Neural cell (in vitro differentiated cells): Measurements from ENCODE around the gene ROBO1. TPM values are rescaled to one million over a fixed set of nuclear protein-coding genes. Genes with fewer than 3 reads are reported as not detected.

Experiments
- H2AFZ ChIP-seq: fragments of 200-600, 300-800 bp; sonication (generic), shearing (Covaris generic); 2 replicates; pipeline ENCODE4 v1.6.0; 2014; ENCODE audit warnings: low read depth, mild to moderate bottlenecking, antibody characterized with exemption, low read length, moderate library complexity
- H3F3A ChIP-seq: fragments of 200-600 bp; shearing (Covaris generic); 2 replicates; pipeline ENCODE4 v1.6.1; 2016; ENCODE audit warnings: mild to moderate bottlenecking, moderate library complexity, mixed read lengths, antibody characterized with exemption, low read length; ENCODE audit not compliant: insufficient read depth, poor library complexity, severe bottlenecking
- H3K27ac ChIP-seq: fragments of 200-600, 300-800 bp; sonication (generic), shearing (Covaris generic); 2 replicates; pipeline ENCODE4 v1.5.1; 2014; ENCODE audit warnings: mild to moderate bottlenecking, low read length, moderate library complexity
- H3K27me3 ChIP-seq: fragments of 300-800, 200-600 bp; sonication (generic), shearing (Covaris generic); 2 replicates; pipeline ENCODE4 v1.6.0; 2014; ENCODE audit warnings: mild to moderate bottlenecking, low read depth, low read length, moderate library complexity; ENCODE audit not compliant: insufficient read depth
- H3K36me3 ChIP-seq: fragments of 300-800, 200-600 bp; sonication (generic), shearing (Covaris generic); 2 replicates; pipeline ENCODE4 v1.5.1; 2014; ENCODE audit warnings: mild to moderate bottlenecking, antibody characterized with exemption, low read length, moderate library complexity; ENCODE audit not compliant: insufficient read depth
- H3K4me2 ChIP-seq: fragments of 300-800, 200-600 bp; sonication (generic), shearing (Covaris generic); 2 replicates; pipeline ENCODE4 v1.6.0; 2014; ENCODE audit warnings: mild to moderate bottlenecking, low read length
- H3K4me3 ChIP-seq: fragments of 300-800, 200-600 bp; sonication (generic), shearing (Covaris generic); 2 replicates; pipeline ENCODE4 v1.5.1; 2014; ENCODE audit warnings: mild to moderate bottlenecking, low read length, moderate library complexity
- H3K79me2 ChIP-seq: fragments of 200-600 bp; shearing (Covaris generic); replicated peaks from 2 replicates; pipeline ENCODE4 v1.6.0; 2014; ENCODE audit warnings: mild to moderate bottlenecking, low read length, moderate library complexity; ENCODE audit not compliant: insufficient read depth
- H3K9ac ChIP-seq: fragments of 300-800, 200-600 bp; sonication (generic), shearing (Covaris generic); 2 replicates; pipeline ENCODE4 v1.6.1; 2016; ENCODE audit warnings: mild to moderate bottlenecking, low read length, mixed read lengths
- H3K9me2 ChIP-seq: fragments of 200-600 bp; shearing (Covaris generic); 2 replicates; pipeline ENCODE4 v1.6.1; 2016; ENCODE audit warnings: mild to moderate bottlenecking, low read length, mixed read lengths; ENCODE audit not compliant: insufficient read depth
- H3K9me3 ChIP-seq: fragments of 200-600, 300-800 bp; sonication (generic), shearing (Covaris generic); 2 replicates; pipeline ENCODE4 v1.6.1; 2016; ENCODE audit warnings: mild to moderate bottlenecking, mixed run types, low read length, moderate library complexity, mixed read lengths
- H4K20me1 ChIP-seq: fragments of 200-600 bp; shearing (Covaris generic); 2 replicates; pipeline ENCODE4 v1.6.1; 2016; ENCODE audit warnings: mild to moderate bottlenecking, mixed run types; ENCODE audit not compliant: insufficient read depth
- CTCF ChIP-seq: fragments of 450-650 bp; IDR thresholded peaks from 2 replicates; pipeline ENCODE4 v1.5.1; 2014; ENCODE audit warnings: antibody characterized with exemption, mild to moderate bottlenecking, moderate library complexity; ENCODE audit not compliant: poor library complexity, severe bottlenecking
- EP300 ChIP-seq: fragments of 450-650 bp; conservative IDR thresholded peaks from 2 replicates; pipeline ENCODE4 v1.6.1; 2014; ENCODE audit warnings: antibody characterized with exemption, mild to moderate bottlenecking, moderate library complexity; ENCODE audit not compliant: poor library complexity, severe bottlenecking
- EZH2 ChIP-seq: fragments of 200-600, 300-800 bp; shearing (Covaris generic), sonication (generic); IDR thresholded peaks from 2 replicates; pipeline ENCODE4 v1.6.1; 2014; ENCODE audit warnings: antibody characterized with exemption, low read length, borderline replicate concordance, mild to moderate bottlenecking; ENCODE audit not compliant: insufficient read depth, poor library complexity, severe bottlenecking
- MXI1 ChIP-seq: fragments of 450-650 bp; conservative IDR thresholded peaks from 2 replicates; pipeline ENCODE4 v1.6.1; 2014; ENCODE audit warnings: antibody characterized with exemption, mild to moderate bottlenecking; ENCODE audit not compliant: poor library complexity, severe bottlenecking
- POLR2AphosphoS5 ChIP-seq: IDR thresholded peaks from 2 replicates; pipeline ENCODE4 v1.6.1; 2012
- RAD21 ChIP-seq: fragments of 450-650 bp; conservative IDR thresholded peaks from 2 replicates; pipeline ENCODE4 v1.6.1; 2014; ENCODE audit warnings: antibody characterized with exemption, mild to moderate bottlenecking, moderate library complexity
- REST ChIP-seq: IDR thresholded peaks from 2 replicates; pipeline ENCODE4 v1.6.1; 2012; ENCODE audit warnings: borderline replicate concordance
- SMC3 ChIP-seq: fragments of 450-650 bp; conservative IDR thresholded peaks from 2 replicates; pipeline ENCODE4 v1.6.1; 2014; ENCODE audit warnings: antibody characterized with exemption, mild to moderate bottlenecking, moderate library complexity; ENCODE audit not compliant: poor library complexity
- TAF1 ChIP-seq: IDR thresholded peaks from 2 replicates; pipeline ENCODE4 v1.6.1; 2012; ENCODE audit warnings: low read depth
- polyA plus RNA-seq: library from polyadenylated mRNA; depleted of rRNA; stranded (reverse); fragments of >200 nt; gene quantifications from 2 replicates; pipeline ENCODE4 v1.2.3, GENCODE V29; 2014

Gene ROBO1
- polyA plus RNA-seq, 1 donor from 2014 or later, result 183 TPM

GRCh38 chr3:79672731-79673130, 95.1 kb downstream of the ROBO1 start:
- H3K9me2 ChIP-seq, result no peaks in the 10 kb centered on the region
- no peak overlapping the region for H3K9ac ChIP-seq

GRCh38 chr3:79672075-79672474, 95.7 kb downstream of the ROBO1 start:
- Histone ChIP-seq H3K9ac (no peak overlapping the region), H3K36me3 (no peaks in the 10 kb centered on the region), H3K4me2 (no peak overlapping the region), H3K79me2 (peaks cover 11% of the 10 kb centered on the region), H3K9me2 (no peaks in the 10 kb centered on the region), H3K27ac (no peak overlapping the region), H3K9me3 (no peaks in the 10 kb centered on the region), H2AFZ (no peak overlapping the region), H3K27me3 (no peaks in the 10 kb centered on the region), H3F3A (no peaks in the 10 kb centered on the region), H4K20me1 (no peaks in the 10 kb centered on the region), H3K4me3 (no peak overlapping the region)
- no peak for TF ChIP-seq REST
- no peak for TF ChIP-seq POLR2AphosphoS5
- TF ChIP-seq EZH2, result no peak
- TF ChIP-seq MXI1, result no peak
- TF ChIP-seq TAF1, result no peak
- TF ChIP-seq CTCF, result no peak
- TF ChIP-seq RAD21, result no peak

More at GRCh38 chr3:79672731-79673130, 95.1 kb downstream of the ROBO1 start:
- Histone ChIP-seq H3K79me2 (peaks cover 11% of the 10 kb centered on the region), H2AFZ (no peak overlapping the region), H3K27me3 (no peaks in the 10 kb centered on the region), H4K20me1 (no peaks in the 10 kb centered on the region), H3K27ac (no peak overlapping the region), H3K4me3 (no peak overlapping the region), H3K9me3 (no peaks in the 10 kb centered on the region), H3F3A (no peaks in the 10 kb centered on the region), H3K36me3 (no peaks in the 10 kb centered on the region), H3K4me2 (no peak overlapping the region)
- TF ChIP-seq SMC3, result no peak
- no peak for TF ChIP-seq CTCF
- no peak for TF ChIP-seq MXI1
- TF ChIP-seq EZH2, result no peak
- no peak for TF ChIP-seq RAD21
- TF ChIP-seq POLR2AphosphoS5, result no peak
- TF ChIP-seq REST, result no peak
- TF ChIP-seq EP300, result no peak
- TF ChIP-seq TAF1, result no peak
